Measurements from ENCODE around the gene USP54.
"Not testable (repeated sequence)": the region's sequence is repeated elsewhere in the genome, so short reads cannot be mapped to it uniquely, and the experiment has no call there.

Gene USP54

DNA sequence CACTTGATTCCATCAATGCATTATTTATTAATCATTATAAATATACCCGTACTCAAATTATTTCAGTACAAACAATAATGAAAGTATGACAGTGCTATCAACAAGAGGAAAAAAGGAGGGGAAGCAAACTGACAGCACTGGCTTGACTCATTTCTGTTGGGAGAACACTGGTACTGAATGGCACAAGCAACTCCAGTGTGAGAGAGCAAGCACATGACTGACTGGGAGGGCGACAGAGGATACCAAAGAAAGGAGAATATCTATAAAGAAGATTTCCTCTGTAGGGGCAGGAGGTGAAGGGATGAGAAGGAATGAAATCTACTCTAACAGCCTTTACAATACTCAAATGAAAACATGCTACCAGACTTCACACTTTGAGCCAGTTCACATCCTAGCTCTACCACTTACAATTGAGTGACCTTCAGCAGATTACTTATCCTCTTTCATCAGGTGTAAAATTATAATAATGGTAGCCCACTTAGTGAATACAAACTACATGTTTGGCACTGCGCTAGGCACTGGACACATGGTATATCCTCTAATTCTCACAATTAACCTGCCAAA is 1.5 kb downstream of the USP54 start:
- DNase-seq: no peak

DNA sequence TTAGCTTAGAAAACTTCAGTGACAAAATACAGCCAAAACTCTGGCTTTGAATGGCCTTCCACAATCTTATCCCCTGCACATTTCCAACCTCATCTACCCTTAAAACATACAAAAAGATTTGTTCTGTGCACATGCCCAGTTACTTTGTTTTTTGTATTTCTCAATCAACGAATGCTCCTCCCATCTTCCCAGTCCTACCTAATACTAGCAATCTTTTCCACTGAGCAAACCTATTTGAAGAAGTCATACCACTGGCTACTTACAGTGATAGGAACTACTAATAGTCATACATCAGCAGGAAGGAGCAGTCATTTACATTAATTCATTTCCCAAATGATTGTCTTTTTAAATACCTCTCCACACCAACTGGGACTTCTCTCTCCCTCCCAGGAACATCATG is 2.5 kb downstream of the USP54 start:
- DNase-seq: no peak

GRCh38 chr10:73586583-73586984 is 4.6 kb downstream of the USP54 start:
- no peak for DNase-seq

DNA sequence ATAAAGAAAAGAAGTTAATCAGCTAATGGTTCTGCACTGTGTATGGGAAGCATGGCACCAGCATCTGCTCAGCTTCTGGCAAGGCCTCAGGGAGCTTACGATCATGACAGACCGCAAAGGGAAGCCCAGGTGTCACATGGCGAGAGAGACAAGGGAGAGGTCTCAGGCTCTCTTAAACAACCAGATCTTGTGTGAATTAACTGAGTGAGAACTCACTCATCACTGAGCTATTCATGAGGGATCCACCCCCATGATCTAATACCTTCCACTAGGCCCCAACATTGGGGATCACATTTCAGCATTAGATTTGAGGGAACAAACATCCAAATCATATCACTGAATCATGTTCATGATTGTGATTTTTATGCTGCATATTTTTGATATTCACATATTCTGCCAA is 5.8 kb downstream of the USP54 start:
- DNase-seq: no peak

GRCh38 chr10:73584737-73585136 is 6.4 kb downstream of the USP54 start:
- no peak for DNase-seq

GRCh38 chr10:73581918-73582317 is 9.2 kb downstream of the USP54 start:
- DNase-seq: no peak

DNA sequence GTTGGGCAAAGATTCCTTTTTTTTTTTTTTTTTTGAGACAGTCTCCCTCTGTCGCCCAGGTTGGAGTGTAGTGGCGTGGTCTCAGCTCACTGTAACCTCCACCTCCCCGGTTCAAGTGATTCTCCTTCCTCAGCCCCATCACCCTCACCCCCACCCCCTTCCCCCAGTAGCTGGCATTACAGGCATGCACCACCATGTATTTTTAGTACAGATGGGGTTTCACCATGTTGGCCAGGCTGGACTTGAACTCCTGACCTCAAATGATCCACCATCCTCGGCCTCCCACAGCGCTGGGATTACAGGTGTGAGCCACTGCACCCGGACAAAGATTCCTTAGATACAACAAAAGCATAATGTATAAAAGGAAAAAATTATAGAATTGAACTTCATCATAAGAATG is 12.2 kb downstream of the USP54 start:
- DNase-seq: not testable (repeated sequence)

DNA sequence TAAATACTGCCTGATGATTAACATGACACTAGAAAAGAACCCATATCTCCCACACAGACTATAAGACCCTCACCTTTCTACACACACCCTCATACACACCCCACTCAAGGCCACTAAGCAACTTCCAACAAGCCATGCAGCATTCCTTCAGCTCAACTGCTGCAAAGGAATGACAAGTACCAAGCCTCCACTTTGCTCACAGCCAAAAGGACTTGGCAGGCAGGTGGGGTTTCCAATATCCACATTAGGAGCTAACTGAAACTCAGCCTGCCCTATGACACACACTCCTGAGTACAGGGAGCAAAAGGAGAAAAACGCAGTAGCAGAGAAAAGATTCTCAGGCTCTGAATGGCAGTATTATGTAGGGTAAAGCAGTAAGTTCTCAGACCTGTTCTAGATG is 13.4 kb downstream of the USP54 start:
- DNase-seq: no peak

DNA sequence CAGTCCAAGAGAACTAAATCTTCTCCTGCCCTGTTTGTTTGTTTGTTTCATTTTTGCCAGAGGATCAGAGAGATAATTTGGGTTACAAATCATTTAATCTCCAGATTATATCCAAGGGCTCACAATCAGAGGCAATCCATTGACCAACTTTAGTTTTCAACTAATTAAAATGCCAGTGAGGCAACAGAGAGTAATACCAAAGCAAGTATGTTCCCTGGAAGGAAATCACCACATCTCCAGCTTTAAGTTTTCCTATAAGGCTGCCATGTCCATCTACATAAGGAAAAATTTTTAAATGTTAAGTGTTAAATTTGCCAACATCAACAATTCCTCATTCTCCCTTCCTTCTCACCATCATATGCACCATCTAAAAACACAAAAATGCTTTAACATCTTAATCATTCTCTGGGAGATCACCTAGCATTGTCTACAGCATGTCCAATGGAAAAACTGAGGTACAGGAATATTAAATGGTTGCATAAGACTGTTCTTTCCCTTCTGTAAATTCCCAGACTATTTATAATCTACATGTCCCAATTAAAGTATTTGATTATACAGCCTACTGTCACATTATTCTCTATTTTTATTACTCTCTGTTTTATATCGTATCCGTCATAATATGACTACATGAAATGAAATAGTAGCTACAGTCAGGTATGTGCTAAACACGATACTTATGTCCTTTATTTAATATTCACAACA is 14.1 kb downstream of the USP54 start:
- DNase-seq: no peak

GRCh38 chr10:73576178-73576889 is 14.8 kb downstream of the USP54 start:
- no peak for DNase-seq

GRCh38 chr10:73567025-73567424 is 24.1 kb downstream of the USP54 start:
- not testable (repeated sequence) for DNase-seq

DNA sequence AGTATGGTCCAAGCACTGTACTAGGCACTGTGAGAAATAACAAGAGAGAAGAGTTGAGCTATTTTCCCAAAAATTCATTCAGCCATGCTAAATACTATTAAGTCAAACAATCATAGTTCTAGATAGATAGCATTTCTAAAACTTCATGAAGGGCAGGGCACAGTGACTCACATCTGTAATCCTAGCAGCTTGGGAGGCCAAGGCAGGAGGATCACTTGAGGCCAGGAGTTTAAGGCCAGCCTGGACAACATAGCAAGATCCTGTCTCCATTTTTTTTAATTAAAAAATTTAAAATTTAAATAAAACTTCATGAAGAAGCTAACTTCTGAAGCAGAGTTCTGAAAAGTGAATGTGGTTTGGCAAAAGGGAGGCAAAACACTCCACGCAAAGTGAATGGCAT is 29.9 kb downstream of the USP54 start:
- no peak for DNase-seq

- DNase-seq: no peak
Measured at GRCh38 chr10:73559590-73559989, 31.6 kb downstream of the USP54 start.

- no peak for DNase-seq
Measured at GRCh38 chr10:73556855-73557254, 34.3 kb downstream of the USP54 start.

GRCh38 chr10:73554721-73555120 is 36.4 kb downstream of the USP54 start:
- no peak for DNase-seq

GRCh38 chr10:73553761-73554160 is 37.4 kb downstream of the USP54 start:
- DNase-seq: no peak

DNA sequence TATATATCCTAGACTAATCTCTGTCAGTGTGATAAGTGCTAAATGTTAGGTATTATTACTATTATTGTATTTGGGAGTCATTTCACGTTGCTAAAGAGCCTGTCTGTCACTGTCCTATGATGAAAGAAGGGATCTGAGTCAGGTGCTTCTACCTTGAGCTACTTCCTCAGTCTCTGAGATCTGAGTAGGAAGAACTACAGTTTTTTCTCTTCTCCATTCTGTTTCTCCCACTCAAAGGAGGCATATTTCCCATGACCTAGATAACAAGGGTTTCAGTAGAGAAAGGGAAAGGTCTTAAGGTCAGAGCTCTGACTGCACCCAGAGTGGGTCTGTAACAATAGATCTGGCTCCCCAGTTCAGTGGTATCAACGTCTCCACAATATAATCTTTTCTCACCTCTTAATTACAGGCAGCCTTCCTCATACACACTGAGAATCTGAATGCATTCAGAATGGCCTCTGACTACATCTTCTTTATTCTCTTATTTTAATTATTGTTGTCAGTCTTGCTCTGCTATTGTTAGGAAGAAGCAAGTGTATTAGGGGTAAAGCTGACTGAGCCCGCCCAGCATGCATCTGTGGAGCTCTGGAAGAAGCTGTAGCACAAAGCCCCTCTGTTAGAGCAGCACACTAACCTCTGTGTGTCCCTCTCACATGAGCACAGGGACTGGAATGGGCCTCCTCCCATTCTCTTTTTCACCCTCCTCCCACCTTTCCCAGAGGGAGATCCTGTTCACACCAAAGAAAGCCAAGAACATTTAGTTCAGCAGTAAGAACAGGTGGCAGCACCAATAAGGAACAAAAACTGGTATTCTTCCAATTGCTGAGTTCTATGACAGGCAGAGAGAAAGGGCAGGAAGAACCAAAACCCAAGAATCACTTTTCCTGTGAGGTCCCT is 38.1 kb downstream of the USP54 start:
- DNase-seq: no peak

DNA sequence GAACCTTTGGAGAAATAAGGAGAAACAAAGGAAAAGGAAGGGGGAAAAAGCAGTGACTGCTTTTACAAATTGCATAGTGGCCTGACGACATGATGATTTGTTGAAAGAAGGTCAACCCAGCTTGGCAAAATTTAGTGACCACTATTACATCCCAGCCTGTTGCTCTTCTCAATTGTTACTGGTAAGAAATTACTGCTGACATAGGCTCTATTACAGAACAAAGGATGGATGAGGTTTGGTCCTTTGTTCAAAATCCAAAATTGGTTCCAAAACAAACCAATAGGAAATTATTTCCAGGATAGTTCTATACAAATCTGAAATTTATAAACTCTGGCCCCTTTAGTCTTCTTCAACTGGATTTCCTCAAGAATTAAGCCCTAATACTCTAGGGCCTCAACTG is 39.6 kb downstream of the USP54 start:
- DNase-seq: no peak

- DNase-seq: no peak
Measured at GRCh38 chr10:73545357-73545756, 45.8 kb downstream of the USP54 start.

DNA sequence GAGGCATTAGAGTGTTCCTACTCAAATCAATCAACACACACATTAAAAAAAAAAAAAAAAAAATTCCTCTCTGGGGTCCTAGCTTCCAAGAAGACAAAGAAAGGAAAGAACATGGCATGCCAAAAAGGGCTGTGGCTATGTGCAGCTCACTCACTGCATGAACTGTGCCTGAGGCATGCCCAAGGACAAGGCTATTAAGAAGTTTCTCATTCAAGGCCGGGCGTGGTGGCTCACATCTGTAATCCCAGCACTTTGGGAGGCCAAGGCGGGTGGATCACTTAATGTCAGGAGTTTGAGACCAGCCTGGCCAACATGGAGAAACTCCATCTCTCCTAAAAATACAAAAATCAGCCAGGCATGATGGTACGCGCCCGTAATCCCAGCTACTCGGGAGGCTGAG is 53.4 kb downstream of the USP54 start:
- DNase-seq: no peak

- peak; percentile 3 for DNase-seq
Measured at GRCh38 chr10:73537288-73537687, 53.9 kb downstream of the USP54 start.

DNA sequence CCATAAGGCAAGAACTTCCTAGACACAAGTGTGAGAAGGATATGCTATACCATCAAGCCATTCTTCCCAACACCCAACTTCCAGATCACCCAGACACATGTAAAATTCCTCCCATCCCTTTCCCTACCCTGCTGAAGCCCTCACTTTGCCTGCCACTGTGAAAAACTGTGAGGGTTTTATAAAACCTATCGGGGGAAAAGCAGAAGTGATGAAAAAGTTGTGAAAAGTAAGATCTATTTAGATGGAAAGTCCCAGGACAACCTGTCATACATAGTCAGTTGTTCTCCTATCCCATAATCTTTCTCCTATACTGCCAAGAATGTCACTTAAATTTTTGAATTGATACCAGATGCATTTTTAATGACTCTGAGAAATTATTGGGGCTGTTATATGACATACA is 56.3 kb downstream of the USP54 start:
- DNase-seq: no peak

Data from central memory CD4-positive, alpha-beta T cell (primary cell).